Body of pancreas (tissue), 4 donors: ENCODE results near the gene TRIM47. TPM values are rescaled to one million over a fixed set of nuclear protein-coding genes. Genes with fewer than 3 reads are reported as not detected.
"Not testable (repeated sequence)": the region's sequence is repeated elsewhere in the genome, so short reads cannot be mapped to it uniquely, and the experiment has no call there.

ENCODE experiments used
- ATAC-seq: fragments of 150-250 bp; one replicate; pipeline ENCODE4 v1.9.1; 2016
- DNase-seq, 4 donors: peaks; one replicate each; pipeline ENCODE4 v3.0.0-alpha.2; 2019
- H3K27ac ChIP-seq, 4 donors: fragments of 200-600 bp; sonication (generic); 1 replicate in 3 of 4; 2 replicates in 1 of 4; pipeline versions ENCODE4 v1.5.1 to v1.6.1; 2016 to 2019; ENCODE audit warnings: mild to moderate bottlenecking in 1 of 4, mixed read lengths in 1 of 4, moderate library complexity in 1 of 4
- H3K27me3 ChIP-seq, 2 donors: fragments of 200-600 bp; sonication (generic); one replicate each; pipeline ENCODE4 v1.6.0; 2016; ENCODE audit warnings: mild to moderate bottlenecking in 1 of 2
- H3K36me3 ChIP-seq, 2 donors: fragments of 200-600 bp; sonication (generic); replicated peaks in 1 of 2; 2 replicates each; pipeline ENCODE4 v1.5.1; 2016; ENCODE audit warnings: low read depth in 2 of 2; ENCODE audit not compliant: insufficient read depth in 1 of 2
- H3K4me1 ChIP-seq: fragments of 200-600 bp; sonication (generic); one replicate; pipeline ENCODE4 v1.6.0; 2016
- H3K4me3 ChIP-seq, 2 donors: fragments of 200-600 bp; sonication (generic); 1 replicate in 1 of 2; 2 replicates in 1 of 2; pipeline ENCODE4 v1.5.1; 2016 to 2019
- H3K9me3 ChIP-seq, 3 donors: fragments of 200-600 bp; sonication (generic); 1 replicate in 2 of 3; 2 replicates in 1 of 3; pipeline ENCODE4 v1.5.1; 2016
- POLR2A ChIP-seq, 3 donors: fragments of 450-650 bp; IDR thresholded peaks; one replicate each; pipeline ENCODE4 v1.6.1; 2016; ENCODE audit warnings: antibody characterized with exemption in 3 of 3, mild to moderate bottlenecking in 2 of 3
- WGBS, 2 donors: methylation state at CpG; one replicate each; pipeline ENCODE4 v1.1.5; 2017; 5-methylcytosine and 5-hydroxymethylcytosine counted together
- intact Hi-C: fragments of 100-400 bp; cut with DNase I; formaldehyde crosslinking; loops from one replicate; pipeline ENCODE4 v1.15.1; 2023
- total RNA-seq, 2 donors: library from RNA; depleted of rRNA; stranded (reverse); fragments of >200 nt; gene quantifications; one replicate each; pipeline ENCODE4 v1.1.0, GENCODE V29; 2016
- TF ChIP-seq, protein P1 (sequence below), 7 experiments: fragments of 450-650 bp in 4 of 7; fragments of 200-600 bp in 3 of 7; sonication (generic) in 3 of 7; IDR thresholded peaks; one replicate each; pipeline ENCODE4 v1.5.1; 2016 to 2019; ENCODE audit warnings: antibody characterized with exemption in 7 of 7

The TRIM47 gene
- total RNA-seq, 2 donors from 2014 or later, result 39.6 to 41.8 TPM

DNA sequence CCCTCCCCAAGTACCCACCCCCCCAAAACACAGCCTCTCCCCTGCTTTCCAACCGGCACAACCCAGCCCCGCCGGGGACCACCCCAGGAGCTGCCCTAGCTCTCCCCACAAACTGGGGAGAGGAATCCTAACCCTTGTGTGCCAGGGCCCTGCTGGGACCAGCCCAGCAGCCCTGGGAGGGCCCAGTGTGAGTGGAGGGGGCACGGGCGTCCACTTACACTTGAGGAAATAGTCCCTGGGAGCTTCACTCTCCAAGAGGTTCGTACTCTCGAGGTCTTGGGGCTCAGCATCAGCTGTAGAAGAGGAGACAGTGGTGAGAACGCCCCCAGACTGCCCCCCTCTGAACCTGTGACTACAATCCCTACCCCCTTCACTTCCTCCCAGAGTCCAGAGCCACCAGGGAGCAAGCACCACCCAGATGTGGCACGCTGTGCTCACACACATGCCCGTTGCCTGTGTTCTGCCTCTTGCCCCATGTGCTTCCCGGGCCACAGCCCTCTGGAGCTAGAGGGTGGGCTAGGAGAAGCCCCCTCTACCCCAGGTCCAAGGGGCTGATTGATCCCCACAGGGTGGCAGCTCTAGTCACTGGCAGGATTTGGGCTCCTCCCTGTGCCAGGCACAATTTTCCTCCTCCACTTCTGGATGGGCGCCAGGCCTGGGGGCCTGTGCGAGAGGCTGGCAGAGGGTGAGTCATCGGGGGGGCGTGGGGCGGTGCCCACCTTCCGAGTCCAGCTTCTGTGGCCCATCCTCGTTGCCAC is 3.0 kb downstream of the TRIM47 start:
- 76 to 78% methylated on average over 4 to 13 of the region's 18 CpGs for WGBS, 2 donors
- Histone ChIP-seq H3K36me3 (no peaks in the 10 kb centered on the region), H3K4me3 (no peak overlapping the region), H3K4me1 (peaks cover 51% of the 10 kb centered on the region), H3K9me3 (no peaks in the 10 kb centered on the region), H3K27me3 (no peaks in the 10 kb centered on the region), H3K27ac (peak overlapping the region; percentile 93 to 99 (median 93))
- TF ChIP-seq POLR2A (IDR thresholded peaks at IDR 0.05), result no peak
- TF ChIP-seq, protein P1, sequence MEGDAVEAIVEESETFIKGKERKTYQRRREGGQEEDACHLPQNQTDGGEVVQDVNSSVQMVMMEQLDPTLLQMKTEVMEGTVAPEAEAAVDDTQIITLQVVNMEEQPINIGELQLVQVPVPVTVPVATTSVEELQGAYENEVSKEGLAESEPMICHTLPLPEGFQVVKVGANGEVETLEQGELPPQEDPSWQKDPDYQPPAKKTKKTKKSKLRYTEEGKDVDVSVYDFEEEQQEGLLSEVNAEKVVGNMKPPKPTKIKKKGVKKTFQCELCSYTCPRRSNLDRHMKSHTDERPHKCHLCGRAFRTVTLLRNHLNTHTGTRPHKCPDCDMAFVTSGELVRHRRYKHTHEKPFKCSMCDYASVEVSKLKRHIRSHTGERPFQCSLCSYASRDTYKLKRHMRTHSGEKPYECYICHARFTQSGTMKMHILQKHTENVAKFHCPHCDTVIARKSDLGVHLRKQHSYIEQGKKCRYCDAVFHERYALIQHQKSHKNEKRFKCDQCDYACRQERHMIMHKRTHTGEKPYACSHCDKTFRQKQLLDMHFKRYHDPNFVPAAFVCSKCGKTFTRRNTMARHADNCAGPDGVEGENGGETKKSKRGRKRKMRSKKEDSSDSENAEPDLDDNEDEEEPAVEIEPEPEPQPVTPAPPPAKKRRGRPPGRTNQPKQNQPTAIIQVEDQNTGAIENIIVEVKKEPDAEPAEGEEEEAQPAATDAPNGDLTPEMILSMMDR (IDR thresholded peaks at IDR 0.05), result no peak
- intact Hi-C loops, result no loop called here
- ATAC-seq (no peak), DNase-seq (peak in 3 of 4 donors; percentile 50 to 81 (median 55))

DNA sequence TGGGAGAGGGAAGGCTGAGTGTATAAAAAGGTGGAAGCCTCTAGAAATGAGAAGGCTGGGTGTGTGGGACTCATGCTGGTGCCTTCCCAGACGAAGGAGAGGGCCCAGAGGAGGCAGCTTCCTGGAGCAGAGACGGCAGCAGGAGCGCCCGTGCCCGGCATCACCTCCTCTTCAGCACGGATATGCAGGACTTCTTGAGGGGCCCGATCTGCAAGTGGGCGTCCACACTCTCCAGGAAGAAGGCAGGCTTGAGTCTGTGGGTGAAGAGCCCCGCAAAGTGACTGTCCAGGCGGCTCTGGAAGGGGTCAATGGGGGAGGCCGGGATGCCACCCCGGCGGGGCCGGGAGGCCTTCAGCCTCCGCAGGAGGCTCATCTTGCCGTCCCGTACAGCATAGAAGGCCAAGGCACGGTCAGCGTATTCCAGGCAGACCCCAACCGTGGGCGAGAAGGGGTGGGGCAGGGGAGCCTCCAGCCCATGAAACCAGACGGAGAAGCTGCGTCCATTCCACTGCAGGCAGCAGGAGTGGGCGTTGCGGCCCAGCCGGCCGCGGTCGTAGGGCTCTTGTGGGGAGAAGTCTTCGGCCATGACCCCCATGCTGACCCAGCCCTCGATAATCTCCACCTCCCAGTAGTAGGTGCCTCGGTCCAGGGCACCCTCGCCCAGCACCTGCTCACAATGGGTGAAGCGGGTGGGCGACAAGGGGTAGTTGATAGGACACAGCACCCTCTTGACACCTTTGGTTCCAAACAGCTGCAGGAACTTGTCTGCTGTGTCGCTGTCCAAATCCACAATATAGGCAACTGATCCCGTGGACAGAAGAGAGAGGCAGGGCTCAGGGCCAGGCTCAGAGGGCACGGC is 3.8 kb downstream of the TRIM47 start:
- no peak overlapping the region for H3K4me3 ChIP-seq
- DNase-seq (no peak), ATAC-seq (no peak)
- H3K9me3 ChIP-seq, result no peaks in the 10 kb centered on the region
- no peaks in the 10 kb centered on the region for H3K36me3 ChIP-seq
- TF ChIP-seq, protein P1 (IDR thresholded peaks at IDR 0.05), result no peak
- no peak for TF ChIP-seq POLR2A (IDR thresholded peaks at IDR 0.05)
- H3K27ac ChIP-seq, result peak overlapping the region in 3 of 4 donors; percentile 93
- H3K4me1 ChIP-seq, result peaks cover 51% of the 10 kb centered on the region
- H3K27me3 ChIP-seq, result no peaks in the 10 kb centered on the region
- intact Hi-C loops, result no loop called here
- 91 to 99% methylated on average over 8 to 38 of the region's 38 CpGs for WGBS, 2 donors

DNA sequence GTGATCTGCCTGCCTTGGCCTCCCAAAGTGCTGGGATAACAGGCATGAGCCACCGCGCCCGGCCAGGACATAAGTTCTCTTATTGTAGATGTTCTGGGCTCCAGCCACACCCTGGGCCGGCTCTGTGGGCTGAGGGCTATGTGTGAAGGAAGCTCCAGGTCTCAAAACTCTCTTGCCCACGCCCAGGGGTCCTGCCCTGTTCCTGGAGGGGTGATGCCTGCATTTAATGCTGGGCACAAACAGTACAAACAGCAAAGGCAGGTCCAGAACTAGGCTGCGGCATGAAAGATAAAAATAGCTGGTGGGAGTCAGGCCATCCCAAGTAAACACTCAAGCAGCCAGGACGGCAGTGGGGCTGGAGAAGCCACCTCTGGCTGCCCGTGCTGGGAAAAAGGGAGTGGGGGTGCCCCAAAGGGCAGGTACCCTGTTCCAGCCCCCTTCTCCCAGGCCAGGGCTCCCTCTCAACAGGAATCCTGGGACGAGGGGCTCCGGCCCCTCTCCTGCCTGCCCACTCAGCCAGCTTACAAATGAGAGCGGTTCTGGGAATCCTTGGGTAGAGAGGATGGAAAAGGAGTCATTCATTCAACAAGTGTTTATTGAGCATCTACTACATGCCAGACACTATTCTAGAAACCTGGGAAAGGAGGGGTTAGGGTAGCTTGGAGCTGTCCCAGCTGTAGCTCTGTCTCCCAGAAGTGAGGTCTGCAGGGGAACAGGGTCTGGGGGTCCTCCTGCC is 4.6 kb downstream of the TRIM47 start:
- Histone ChIP-seq H3K9me3 (no peaks in the 10 kb centered on the region), H3K36me3 (no peaks in the 10 kb centered on the region), H3K27me3 (no peaks in the 10 kb centered on the region), H3K4me3 (no peak overlapping the region), H3K4me1 (peaks cover 50% of the 10 kb centered on the region), H3K27ac (peak overlapping the region; percentile 56 to 79 (median 76))
- WGBS, 2 donors, result 74 to 85% methylated on average over 7 to 11 of the region's 11 CpGs
- no peak for ATAC-seq
- intact Hi-C loops, result no loop called here
- no peak for DNase-seq
- TF ChIP-seq POLR2A (IDR thresholded peaks at IDR 0.05), result no peak
- TF ChIP-seq, protein P1 (IDR thresholded peaks at IDR 0.05), result no peak

DNA sequence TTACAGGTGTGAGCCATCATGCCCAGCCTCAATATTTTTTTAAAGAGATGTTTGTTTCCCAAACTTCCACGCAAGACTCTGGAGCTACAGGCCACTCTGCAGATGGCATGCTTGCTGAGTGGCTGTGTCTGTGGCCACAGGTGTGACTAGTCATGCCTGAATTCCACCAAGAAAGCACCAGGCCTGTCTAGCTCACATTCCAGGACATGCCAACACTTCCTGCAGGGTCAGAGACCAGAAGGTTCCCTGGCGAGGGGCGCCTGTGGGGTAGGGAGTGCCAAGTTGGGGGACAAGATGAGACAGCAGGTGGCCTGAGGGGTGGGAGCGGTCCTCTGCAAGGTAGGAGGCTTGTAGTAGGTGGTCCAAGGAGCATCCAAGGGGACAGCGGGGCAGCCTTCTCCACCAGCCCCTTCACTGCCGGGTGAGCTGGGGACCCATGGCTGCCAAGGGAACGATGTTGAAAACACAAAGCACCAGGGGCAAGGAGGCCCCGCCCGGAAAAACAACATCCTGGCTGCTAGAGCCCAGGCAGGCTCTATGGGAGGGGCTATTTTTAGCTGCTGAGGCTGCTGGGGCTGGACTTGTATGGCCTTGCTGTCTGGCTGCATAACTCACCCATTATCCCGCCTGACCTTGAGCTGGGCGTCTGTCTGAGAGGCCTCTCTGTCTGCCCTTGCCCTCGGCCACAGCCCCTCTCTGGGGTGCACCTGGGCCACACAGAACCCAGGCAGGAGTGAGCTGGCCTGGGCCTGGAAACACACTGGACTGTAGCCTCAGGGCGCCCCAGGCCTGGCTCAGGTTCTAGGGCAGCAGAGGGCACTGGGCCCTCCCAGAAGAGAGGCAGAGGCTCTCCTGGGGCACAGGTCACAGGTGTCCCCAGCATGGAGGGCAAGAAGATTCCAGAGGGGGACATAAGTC is 5.7 kb downstream of the TRIM47 start:
- H3K36me3 ChIP-seq, result no peaks in the 10 kb centered on the region
- WGBS, 2 donors, result 44 to 51% methylated on average over 11 to 13 of the region's 13 CpGs

DNA sequence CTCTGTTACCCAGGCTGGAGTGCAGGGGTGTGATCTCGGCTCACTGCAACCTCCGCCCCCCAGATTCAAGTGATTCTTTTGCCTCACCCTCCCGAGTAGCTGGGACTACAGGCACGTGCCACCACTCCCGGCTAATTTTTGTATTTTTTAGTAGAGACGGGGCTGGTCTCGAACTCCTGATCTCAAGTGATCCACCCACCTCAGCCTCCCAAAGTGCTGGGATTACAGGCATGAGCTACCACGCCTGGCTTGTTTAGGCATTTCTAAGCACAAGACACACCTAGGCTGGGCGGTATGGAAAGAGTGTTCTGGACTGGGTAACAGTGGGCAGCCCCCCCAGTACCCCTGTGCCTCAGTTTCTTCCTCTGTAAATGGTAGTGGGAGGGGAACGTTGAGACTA is 8.2 kb downstream of the TRIM47 start:
- H3K4me3 ChIP-seq, H3K27me3 ChIP-seq, intact Hi-C loops, DNase-seq, H3K36me3 ChIP-seq, ATAC-seq, H3K9me3 ChIP-seq: not testable (repeated sequence)
- 75 to 82% methylated on average over 10 of the region's 10 CpGs for WGBS, 2 donors
- Histone ChIP-seq H3K27ac (peak overlapping the region in 1 of 4 donors; percentile 40), H3K4me1 (peaks cover 15% of the 10 kb centered on the region)

More for the DNA sequence above, 5.7 kb downstream of the TRIM47 start:
- peak; percentile 43 to 81 (median 62) for DNase-seq
- intact Hi-C loops, result no loop called here
- peak; percentile 12 for ATAC-seq
- Histone ChIP-seq H3K4me1 (peaks cover 40% of the 10 kb centered on the region), H3K27me3 (no peaks in the 10 kb centered on the region), H3K27ac (peak overlapping the region; percentile 56 to 79 (median 76)), H3K9me3 (no peaks in the 10 kb centered on the region), H3K4me3 (no peak overlapping the region)
- TF ChIP-seq, protein P1 (IDR thresholded peaks at IDR 0.05), result no peak
- TF ChIP-seq POLR2A (IDR thresholded peaks at IDR 0.05), result peak in 2 of 3 donors; percentile 23 to 25
